Upper lobe of left lung (tissue), 6 donors: ENCODE results near the gene REELD1. TPM values are rescaled to one million over a fixed set of nuclear protein-coding genes. Genes with fewer than 3 reads are reported as not detected.

Experiments
- ATAC-seq, 2 donors: fragments of 200-7000 bp; cut with Tn5 transposase; one replicate each; pipeline ENCODE4 v1.9.1; 2022; ENCODE audit warnings: mild to moderate bottlenecking in 2 of 2, moderate library complexity in 2 of 2; ENCODE audit not compliant: low FRiP score in 2 of 2
- DNase-seq, 2 donors: peaks; one replicate each; pipeline ENCODE4 v3.0.0-alpha.2; 2019 to 2020
- H3K27ac ChIP-seq, 4 donors: fragments of 200-600 bp; sonication (generic); one replicate each; pipeline ENCODE4 v1.5.1; 2016 to 2019
- H3K27me3 ChIP-seq, 4 donors: fragments of 200-600 bp; sonication (generic); one replicate each; pipeline ENCODE4 v1.5.1; 2017 to 2019
- H3K36me3 ChIP-seq, 4 donors: fragments of 200-600 bp; sonication (generic); one replicate each; pipeline ENCODE4 v1.5.1; 2016 to 2019
- H3K4me1 ChIP-seq, 4 donors: fragments of 200-600 bp; sonication (generic); one replicate each; pipeline ENCODE4 v1.5.1; 2018 to 2019
- H3K4me3 ChIP-seq, 4 donors: fragments of 200-600 bp; sonication (generic); one replicate each; pipeline ENCODE4 v1.5.1; 2017 to 2019; ENCODE audit warnings: mild to moderate bottlenecking in 2 of 4, moderate library complexity in 1 of 4
- H3K9me3 ChIP-seq, 4 donors: fragments of 200-600 bp; sonication (generic); one replicate each; pipeline ENCODE4 v1.5.1; 2018 to 2019
- CTCF ChIP-seq, 6 experiments: fragments of 450-650 bp in 4 of 6; fragments of 200-600 bp in 2 of 6; sonication (generic) in 2 of 6; IDR thresholded peaks; one replicate each; pipeline ENCODE4 v1.5.1; 2016 to 2019; ENCODE audit warnings: antibody characterized with exemption in 6 of 6
- EP300 ChIP-seq, 4 donors: sonication (generic); formaldehyde crosslinking; IDR thresholded peaks; one replicate each; pipeline ENCODE4 v1.5.1; 2017; ENCODE audit warnings: antibody characterized with exemption in 4 of 4, control low read depth in 2 of 4
- POLR2A ChIP-seq, 4 donors: fragments of 450-650 bp; IDR thresholded peaks; one replicate each; pipeline ENCODE4 v1.5.1; 2016 to 2017; ENCODE audit warnings: antibody characterized with exemption in 4 of 4, mild to moderate bottlenecking in 2 of 4
- POLR2AphosphoS5 ChIP-seq, 2 donors: sonication (generic); formaldehyde crosslinking; IDR thresholded peaks; one replicate each; pipeline ENCODE4 v1.5.1; 2017; ENCODE audit warnings: antibody characterized with exemption in 2 of 2
- WGBS, 2 donors: methylation state at CpG; one replicate each; pipeline ENCODE4 v1.1.5; 2017 to 2018; 5-methylcytosine and 5-hydroxymethylcytosine counted together
- total RNA-seq, 6 donors: library from RNA; depleted of rRNA in 4 of 6; stranded (reverse); fragments of >200 nt in 4 of 6; gene quantifications; one replicate each; pipeline versions ENCODE4 v1.1.0 to v1.2.1, GENCODE V29; 2016 to 2021
- donor health status: DM: no; HTN: no; CAD: no; lungs with moderate emphysema.
- donor health status: DM: no; HTN: yes; CAD: no; lungs with severe emphysema.

Gene REELD1
- total RNA-seq, 6 donors from 2014 or later, result 0.26 to 2.1 (median 0.73) TPM

- H3K36me3 ChIP-seq, result peaks cover 0 to 3% (median 0%) of the 10 kb centered on the region in 4 donors
- ATAC-seq, result no peak
- H3K9me3 ChIP-seq, result no peaks in the 10 kb centered on the region
- no peak for DNase-seq
- H3K4me3 ChIP-seq, result no peak overlapping the region
- no peaks in the 10 kb centered on the region for H3K4me1 ChIP-seq
- TF ChIP-seq EP300 (IDR thresholded peaks at IDR 0.05) (no peak), POLR2A (IDR thresholded peaks at IDR 0.05) (no peak), CTCF (IDR thresholded peaks at IDR 0.05) (no peak), POLR2AphosphoS5 (IDR thresholded peaks at IDR 0.05) (no peak)
- no peaks in the 10 kb centered on the region for H3K27me3 ChIP-seq
- no peak overlapping the region for H3K27ac ChIP-seq
These were observed 49.5 kb downstream of the REELD1 start for GRCh38 chr4:146263793-146264192.

GRCh38 chr4:146265950-146266490 is 51.7 kb downstream of the REELD1 start:
- TF ChIP-seq POLR2A (IDR thresholded peaks at IDR 0.05) (no peak), CTCF (IDR thresholded peaks at IDR 0.05) (no peak), POLR2AphosphoS5 (IDR thresholded peaks at IDR 0.05) (no peak), EP300 (IDR thresholded peaks at IDR 0.05) (no peak)
- Histone ChIP-seq H3K9me3 (no peaks in the 10 kb centered on the region), H3K4me1 (no peaks in the 10 kb centered on the region), H3K4me3 (no peak overlapping the region), H3K27me3 (no peaks in the 10 kb centered on the region), H3K36me3 (peaks cover 0 to 3% (median 0%) of the 10 kb centered on the region in 4 donors), H3K27ac (no peak overlapping the region)
- 93 to 94% methylated on average over 2 of the region's 2 CpGs for WGBS, 2 donors
- DNase-seq (no peak), ATAC-seq (no peak)

- Histone ChIP-seq H3K27me3 (no peaks in the 10 kb centered on the region), H3K4me3 (no peak overlapping the region), H3K36me3 (no peaks in the 10 kb centered on the region), H3K9me3 (no peaks in the 10 kb centered on the region), H3K4me1 (no peaks in the 10 kb centered on the region), H3K27ac (no peak overlapping the region)
- no peak for DNase-seq
- 60 to 66% methylated on average over 5 of the region's 5 CpGs for WGBS, 2 donors
- TF ChIP-seq POLR2A (IDR thresholded peaks at IDR 0.05), result no peak
- no peak for TF ChIP-seq POLR2AphosphoS5 (IDR thresholded peaks at IDR 0.05)
- TF ChIP-seq CTCF (IDR thresholded peaks at IDR 0.05), result no peak
- TF ChIP-seq EP300 (IDR thresholded peaks at IDR 0.05), result no peak
- no peak for ATAC-seq
These were observed 53.5 kb downstream of the REELD1 start for GRCh38 chr4:146267826-146268225.

- Histone ChIP-seq H3K4me3 (no peak overlapping the region), H3K4me1 (no peaks in the 10 kb centered on the region), H3K27ac (no peak overlapping the region), H3K36me3 (no peaks in the 10 kb centered on the region), H3K27me3 (no peaks in the 10 kb centered on the region), H3K9me3 (no peaks in the 10 kb centered on the region)
- DNase-seq (no peak), ATAC-seq (no peak)
- WGBS, 2 donors, result 45 to 70% methylated on average over 2 of the region's 2 CpGs
- TF ChIP-seq POLR2A (IDR thresholded peaks at IDR 0.05), result no peak
- TF ChIP-seq CTCF (IDR thresholded peaks at IDR 0.05), result no peak
- TF ChIP-seq EP300 (IDR thresholded peaks at IDR 0.05), result no peak
- no peak for TF ChIP-seq POLR2AphosphoS5 (IDR thresholded peaks at IDR 0.05)
These were observed 54.9 kb downstream of the REELD1 start for GRCh38 chr4:146269228-146269653.

GRCh38 chr4:146271466-146271865 is 57.1 kb downstream of the REELD1 start:
- 97 to 98% methylated on average over 3 of the region's 3 CpGs for WGBS, 2 donors

More at GRCh38 chr4:146271466-146271865, 57.1 kb downstream of the REELD1 start:
- no peak for TF ChIP-seq EP300 (IDR thresholded peaks at IDR 0.05)
- no peaks in the 10 kb centered on the region for H3K9me3 ChIP-seq
- ATAC-seq (no peak), DNase-seq (no peak)
- no peak overlapping the region for H3K27ac ChIP-seq
- H3K4me3 ChIP-seq, result no peak overlapping the region
- no peaks in the 10 kb centered on the region for H3K4me1 ChIP-seq
- H3K36me3 ChIP-seq, result no peaks in the 10 kb centered on the region
- no peaks in the 10 kb centered on the region for H3K27me3 ChIP-seq
